Hypothalamus (tissue), 51 donors: Measurements from ENCODE around the gene UBN1.

Source experiments
- DNase-seq, 51 donors: peaks; one replicate each; lab custom pipeline; 2025; lab: John Stamatoyannopoulos, UW

The UBN1 gene

DNA sequence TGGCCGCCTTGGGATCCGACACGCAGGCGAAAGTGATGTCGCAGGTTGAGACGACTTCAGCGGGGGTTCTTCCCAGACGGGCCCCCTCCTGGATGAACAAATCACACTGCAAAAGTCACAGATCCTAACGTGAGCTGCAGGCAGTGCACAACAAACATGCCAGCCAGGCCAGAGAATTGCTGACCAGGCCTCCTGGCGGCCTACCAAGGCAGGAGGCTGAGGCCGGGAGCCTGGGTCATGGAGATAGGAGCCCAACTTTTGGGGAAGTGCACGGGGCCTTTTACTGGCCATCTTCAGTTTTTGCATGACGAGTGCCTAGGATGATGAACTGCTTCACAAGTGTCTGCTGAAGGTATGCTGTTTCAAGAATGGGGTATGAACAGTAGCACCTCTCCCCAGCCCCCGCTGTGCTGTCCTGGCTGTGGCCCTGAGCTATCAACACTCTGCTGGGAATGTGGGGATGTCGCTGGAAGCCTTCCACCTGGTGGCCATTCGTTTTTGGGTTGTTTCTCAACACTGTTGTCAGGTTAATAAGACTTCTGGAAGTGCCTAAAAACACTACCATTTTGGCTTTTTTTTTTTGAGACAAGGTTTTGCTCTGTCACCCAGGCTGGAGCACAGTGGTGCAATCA is 32.6 kb upstream of the UBN1 start:
- DNase-seq: no peak

DNA sequence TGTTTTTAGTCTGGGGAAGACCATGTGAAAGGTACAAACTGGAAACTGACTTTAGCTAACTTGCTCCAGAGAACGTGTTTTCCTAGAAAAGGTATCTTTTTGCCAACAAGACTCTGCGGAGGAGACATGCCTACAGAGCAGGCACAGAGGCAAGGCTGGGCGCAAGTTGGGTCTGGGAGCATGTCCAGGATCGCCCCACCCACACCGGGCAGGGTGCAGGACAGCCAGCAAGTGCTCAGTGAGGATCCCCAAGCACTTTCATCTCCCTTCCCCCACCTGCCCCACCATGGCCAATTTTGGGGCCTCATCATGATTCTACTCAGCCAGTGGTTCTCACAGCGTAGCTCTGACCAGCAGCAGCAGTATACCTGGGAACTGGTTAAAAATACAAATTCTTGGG is 26.6 kb upstream of the UBN1 start:
- no peak for DNase-seq

DNA sequence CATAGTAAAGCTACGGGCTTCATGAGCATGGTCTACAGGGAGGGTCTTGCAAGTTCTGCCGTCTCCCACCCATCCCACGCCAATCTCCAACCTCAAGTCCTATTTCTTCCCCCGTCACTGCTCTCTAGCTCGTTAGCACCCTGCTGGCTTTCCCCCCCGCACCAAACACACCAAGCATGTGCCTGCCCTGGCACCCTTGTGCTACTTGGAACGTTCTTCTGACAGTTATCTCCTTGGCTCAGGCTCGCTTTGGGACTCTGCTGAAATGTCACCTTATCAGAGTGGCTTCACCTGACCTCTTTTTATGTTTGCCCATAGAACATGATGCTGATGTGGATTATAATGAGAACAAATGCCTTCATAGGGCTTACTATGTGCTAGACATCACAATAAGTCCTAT is 22.1 kb upstream of the UBN1 start:
- no peak for DNase-seq

DNA sequence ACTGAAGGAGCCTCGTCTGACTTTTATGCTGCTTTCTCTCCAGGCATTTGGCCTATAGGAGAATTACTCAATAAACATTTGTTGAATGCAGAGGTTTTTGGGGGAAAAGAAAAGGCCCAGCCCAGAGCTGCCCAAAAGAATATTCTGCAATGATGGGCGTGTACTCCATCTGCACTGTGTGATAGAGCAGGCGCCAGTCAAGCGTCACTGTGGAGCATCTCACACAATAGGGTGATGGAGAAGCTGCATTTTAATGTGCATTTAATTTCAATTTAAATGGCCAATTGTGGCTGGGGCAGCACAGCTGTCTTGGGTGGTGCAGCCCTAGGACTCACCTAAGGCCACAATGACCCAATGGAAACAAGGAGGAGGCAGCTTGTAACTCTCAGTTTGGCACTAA is 20.8 kb upstream of the UBN1 start:
- DNase-seq: no peak

DNA sequence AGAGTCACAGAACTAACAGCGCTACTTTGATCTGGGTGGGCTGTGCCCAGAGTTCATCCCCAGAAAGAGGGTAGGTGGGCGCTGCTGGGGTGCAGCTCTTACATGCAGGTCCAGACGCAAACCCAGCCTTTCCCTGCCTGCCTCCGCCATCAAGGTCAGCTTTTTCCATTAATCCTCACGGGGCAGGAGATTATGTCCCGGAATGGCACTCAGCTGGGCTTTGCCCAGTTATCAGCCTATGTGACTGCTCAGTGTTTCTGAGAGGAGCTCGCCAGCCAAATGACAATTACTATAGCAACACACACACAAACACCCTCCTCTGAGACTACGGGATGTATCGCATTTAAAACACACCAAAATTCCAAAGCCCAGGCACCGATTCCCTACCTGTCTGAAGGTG is 20.3 kb upstream of the UBN1 start:
- DNase-seq: no peak

DNA sequence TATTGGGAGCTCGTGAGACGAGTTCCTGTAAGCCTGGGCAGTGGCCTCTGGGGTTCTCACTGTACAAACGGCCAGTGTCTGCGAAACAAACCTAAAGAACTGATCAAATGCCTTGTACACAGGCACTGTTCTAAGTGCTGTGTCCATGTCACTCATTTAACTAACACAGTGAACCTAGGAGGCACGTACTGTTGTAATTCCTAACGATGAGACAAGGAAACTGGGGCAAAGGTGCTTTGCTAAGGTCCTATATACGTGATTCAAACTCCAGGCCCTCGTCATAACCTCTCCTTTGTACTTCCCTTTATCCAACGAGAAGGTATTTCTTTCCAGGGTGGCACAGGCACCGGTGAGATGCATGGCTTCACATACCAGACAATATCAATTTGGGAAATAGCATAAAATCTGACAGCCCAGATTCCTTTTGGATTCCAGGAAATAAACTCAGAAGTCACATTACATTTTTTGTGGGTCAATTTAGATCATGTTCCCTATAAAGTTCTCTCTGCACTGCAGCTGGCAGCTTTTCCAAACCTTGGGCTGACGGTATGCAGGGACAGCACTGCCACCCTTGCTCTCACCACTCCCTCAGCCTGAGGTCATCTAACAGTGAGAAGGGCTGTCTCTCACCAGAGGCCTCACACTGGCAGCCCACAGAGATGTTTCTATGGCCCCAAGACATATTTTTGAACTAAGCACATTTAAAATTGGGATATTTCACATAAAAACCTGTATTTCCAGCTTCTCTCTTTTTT is 18.5 kb upstream of the UBN1 start:
- DNase-seq: no peak

DNA sequence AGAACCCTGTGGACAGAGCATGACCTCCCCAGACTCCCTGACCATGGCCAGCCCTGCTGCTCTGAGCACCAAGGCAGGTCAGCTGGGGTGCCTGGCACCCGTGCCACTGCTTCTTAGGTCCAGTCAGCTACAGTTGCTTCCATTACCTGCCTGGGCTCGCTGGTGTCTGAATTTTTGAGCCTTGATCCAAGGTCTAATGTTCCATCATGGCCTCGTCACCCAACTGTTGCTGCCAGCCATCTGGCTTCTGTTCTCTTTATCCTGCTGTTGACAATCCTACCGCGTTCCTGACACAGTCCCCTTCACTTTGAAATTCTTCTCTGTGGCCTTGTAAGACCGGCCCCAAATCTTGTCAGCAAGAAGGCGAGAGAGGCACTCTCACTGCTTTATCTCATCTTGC is 16.9 kb upstream of the UBN1 start:
- no peak for DNase-seq

DNA sequence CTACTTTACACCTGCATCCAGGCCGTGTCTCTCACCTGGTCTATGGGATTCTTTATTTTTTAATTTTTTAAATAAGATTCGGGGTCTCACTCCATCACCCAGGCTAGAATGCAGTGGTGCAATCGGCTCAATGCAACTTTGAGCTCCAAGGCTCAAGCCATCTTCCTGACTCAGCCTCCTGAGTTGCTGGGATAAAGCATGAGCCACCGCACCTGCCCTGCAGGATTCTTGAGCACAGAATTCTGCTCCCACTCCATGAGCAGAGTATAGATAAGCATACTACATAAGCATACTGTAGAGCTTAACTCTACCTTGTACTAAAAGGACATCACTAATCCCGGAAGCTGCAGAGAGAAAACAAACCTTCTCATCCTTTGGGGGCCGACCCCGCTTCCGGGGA is 15.7 kb upstream of the UBN1 start:
- DNase-seq: no peak

DNA sequence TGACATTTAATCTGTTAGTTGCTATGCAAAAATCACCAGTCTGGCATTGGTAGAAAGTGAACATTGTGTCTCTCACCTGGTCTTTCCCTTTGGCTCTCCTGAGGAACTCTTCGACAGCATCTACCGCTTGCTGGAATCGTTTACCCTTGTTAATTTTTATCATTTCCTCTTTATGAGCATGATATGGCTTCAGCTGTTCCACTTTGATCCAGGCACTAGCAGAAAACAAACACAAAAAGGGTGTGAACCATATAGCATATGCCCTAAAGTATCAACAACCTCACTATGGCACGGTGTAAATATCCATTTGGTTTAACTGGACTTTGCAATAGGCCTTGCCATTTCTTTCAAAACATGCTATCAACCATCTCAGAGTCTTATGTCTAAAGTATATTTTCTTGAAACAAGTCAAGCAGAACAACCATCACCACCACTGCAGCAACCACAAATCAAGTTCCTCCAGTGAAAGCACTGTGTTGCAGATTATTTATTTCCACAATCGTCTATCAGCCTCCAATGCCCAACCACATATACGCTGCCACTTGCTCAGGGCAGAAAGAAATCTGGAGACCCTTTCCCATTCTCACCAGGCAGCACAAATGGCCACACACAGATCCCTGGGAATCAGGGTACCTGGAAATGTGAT is 14.5 kb upstream of the UBN1 start:
- no peak for DNase-seq

DNA sequence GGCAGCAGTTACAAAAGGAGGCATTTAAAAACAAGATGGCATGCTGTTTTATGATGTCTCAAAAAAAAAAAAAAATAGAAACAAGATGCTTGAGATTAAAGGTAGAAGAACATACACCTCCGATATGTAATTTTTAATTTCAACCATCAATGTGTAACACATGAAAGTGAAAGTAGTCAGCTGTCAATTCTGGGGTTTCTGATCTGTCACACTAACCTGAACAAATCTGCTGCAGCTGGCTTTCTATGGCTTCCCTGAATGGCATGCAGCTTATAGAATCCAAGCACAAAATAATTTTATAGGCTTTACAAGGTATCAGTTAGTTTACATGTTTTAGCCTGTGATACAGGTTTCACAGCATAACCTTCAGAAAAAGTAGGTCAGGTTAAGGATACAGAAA is 13.7 kb upstream of the UBN1 start:
- no peak for DNase-seq

DNA sequence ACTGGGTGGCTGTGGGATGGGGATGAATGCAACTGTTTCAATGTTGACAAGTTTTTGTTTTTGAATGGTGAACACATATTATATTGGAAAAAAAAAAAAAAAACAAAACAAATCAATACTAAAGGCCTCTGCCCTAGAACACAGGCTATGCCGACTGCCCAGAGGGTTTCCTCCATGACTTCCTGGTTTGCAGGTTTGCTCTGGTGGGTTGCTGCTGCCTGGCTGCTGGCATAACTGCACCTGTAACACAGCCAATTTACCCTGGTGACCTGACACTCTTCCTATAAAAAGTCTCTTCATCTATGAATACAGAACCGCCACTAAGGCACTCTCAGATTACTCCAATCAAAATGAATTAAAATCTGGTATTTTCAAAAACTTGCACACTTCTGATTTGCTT is 10.6 kb upstream of the UBN1 start:
- DNase-seq: no peak

DNA sequence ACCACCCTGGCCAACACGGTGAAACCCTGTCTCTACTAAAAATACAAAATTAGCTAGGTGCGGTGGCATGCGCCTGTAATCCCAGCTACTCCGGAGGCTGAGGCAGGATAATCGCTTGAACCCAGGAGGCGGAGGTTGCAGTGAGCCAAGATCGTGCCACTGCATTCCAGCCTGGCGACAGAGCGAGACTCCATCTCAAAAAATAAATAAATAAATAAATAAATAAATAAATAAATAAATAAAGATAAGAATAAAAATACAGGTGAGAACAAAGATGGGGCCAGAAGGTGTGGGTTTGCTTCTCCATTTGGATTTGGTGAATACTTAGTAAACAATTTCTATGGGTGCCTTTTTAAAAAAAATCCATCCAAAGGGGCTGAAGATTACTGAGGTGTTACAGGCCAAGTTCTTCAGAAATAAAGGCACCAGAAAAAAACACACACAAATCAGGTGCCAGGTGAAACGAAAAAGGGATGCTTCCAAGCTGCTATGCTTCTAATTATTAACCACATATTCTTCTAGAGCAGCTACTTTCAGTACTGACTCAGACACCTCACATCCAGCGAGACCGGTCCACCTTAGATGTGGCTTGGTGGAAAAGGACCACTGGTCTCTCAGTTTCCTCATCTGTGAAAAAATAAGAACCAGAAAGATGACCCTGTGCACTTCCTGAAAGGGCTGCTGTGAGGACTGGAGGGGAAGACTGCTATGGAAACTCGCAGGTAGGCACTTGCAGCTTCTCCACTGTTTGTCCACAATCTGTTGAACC is 9.4 kb upstream of the UBN1 start:
- DNase-seq: no peak

DNA sequence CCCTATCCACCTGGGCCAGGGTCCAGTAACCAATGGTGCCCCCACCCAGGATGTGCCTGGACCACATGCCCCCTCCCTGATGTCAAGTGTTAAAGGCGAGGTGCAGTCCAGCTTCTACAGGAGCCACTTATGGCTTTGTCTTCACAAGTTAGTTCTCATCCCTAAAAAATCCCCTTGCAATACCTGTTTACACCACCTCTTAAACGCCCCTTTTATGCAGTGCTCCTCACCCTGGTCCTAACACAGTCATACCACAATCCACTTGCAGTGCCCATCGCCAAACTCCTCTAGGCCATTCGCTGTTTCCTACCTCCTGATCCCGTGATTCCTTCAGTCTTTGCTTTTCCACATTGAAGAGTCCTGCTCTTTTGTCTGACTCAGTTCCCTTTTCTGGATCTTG is 7.3 kb upstream of the UBN1 start:
- DNase-seq: no peak

DNA sequence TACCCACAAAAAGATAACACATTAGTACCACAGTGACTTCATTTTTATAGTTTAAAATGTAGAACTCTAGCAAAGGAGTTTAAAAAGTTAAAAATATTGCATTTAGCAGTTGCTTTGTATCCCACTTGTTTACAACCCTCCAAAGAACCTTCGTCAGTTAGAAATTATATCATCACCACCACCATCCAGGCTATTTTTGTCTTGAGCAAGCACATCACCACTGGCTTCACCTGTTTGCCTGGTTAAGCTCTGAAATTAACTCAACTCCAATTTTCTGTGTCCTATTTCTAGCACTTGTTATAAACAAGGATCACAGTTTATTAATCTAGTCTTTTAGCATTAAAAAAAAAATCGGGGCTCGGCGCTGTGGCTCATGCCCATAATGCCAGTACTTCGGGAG is 6.3 kb upstream of the UBN1 start:
- no peak for DNase-seq

DNA sequence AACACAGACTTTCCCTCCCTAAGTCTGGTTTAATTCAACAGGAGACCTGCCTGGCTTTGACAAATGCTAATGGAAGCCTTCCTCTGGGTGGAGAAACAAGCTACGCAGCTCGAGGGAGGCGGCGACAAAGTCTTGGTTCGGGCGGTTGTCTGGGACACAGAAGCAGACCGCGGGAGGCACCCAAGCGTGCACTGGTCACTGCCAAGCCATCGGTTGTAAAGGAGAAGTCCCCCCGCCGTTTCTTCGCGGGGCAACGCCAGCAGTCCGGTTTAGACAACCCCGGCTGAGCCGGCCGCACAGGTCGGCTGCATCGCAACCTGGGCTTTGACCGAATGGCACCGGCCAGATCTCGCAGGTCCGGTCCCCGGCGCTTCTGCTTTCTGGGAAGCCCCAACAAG is 779 bp upstream of the UBN1 start:
- DNase-seq: peak in 32 of 51 donors; percentile 15 to 68 (median 42)

DNA sequence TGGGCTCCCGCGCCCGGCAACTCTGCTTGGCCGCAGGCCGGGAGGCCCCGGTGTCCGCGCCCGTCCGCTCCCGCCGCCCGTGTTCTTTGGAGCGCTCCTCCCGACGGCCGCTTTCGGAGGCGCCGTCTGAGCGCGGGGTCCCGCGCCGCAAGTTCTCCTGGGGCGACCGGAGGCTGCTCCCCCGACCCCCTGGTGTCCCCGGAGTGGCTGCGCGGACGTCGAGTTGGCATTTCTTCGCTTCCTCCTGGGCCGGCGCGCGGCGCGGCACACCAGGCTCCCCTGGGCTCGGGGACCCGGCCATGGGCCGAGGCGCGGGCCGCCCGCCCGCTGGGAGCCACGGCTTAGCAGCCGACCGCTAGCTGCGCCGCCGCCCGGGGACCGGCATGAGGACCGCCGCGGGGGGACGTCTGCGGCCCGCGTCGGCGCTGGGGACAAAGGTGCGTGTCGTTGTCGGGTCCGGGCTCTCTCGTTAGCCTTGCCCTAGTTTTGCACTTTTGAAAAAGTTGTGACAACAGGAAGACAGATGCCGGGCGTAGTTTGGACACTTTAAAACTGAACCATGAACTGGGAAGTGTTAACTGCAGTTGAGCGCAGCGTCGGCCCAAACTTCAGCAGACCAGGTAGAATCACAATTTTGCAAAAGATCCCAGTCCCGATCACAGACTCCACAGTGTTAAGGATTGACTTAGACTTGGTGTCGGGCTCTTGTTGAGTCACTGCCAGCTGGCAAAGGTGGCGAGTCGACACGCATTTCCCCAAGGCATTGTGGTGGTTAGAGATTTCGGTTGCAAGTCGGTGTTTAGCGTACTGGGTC is 700 bp downstream of the UBN1 start:
- peak in 22 of 51 donors; percentile 3 to 54 (median 20) for DNase-seq

DNA sequence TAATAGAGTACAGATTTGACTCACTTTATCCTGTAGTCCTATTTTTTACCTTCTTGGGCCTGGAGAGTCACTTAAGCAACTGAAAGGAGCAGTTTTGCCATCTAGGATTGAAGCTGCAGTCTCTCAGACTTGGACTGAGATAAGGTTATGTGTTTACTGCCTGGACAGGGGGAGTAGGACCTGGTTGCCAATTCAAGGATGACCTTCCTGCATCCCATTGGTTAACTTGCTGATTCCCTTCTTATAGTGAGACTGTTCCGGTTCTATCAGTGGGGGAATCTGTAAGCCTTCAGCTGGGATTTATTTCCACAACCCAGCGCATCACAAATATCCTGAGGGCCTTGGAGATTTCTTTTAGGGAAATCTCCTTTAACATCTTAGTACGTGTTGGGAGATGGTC is 2.9 kb downstream of the UBN1 start:
- no peak for DNase-seq

DNA sequence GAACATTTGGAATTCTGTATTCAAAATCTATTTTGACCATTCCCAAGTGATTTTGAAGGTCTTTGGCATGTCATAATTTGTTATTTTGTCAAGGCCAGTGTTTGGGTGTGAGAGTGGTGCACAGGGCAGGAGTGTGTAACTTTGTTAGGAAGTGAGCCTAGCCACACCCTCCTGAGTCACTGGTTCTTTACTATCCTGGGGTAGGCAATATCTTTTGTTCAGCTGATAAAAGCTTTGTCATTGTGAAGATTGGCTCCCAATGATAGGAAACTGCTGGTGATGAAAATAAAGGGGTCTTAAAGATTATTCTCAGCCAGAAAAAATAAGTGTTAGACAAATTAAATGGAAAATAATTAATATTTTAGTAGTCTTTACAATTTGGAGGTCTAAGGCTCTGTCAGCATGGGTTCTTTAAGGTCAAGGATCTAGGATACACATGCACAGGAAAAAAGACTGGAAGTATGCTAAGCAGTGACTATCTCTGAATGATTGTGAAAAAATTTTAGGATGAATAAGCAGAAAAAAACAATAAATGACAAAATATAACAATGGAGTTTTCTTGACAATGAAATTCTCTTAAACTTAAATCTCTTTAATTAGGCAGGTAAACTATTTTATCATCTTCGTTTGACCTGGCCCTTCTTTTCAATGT is 5.1 kb downstream of the UBN1 start:
- DNase-seq: no peak

DNA sequence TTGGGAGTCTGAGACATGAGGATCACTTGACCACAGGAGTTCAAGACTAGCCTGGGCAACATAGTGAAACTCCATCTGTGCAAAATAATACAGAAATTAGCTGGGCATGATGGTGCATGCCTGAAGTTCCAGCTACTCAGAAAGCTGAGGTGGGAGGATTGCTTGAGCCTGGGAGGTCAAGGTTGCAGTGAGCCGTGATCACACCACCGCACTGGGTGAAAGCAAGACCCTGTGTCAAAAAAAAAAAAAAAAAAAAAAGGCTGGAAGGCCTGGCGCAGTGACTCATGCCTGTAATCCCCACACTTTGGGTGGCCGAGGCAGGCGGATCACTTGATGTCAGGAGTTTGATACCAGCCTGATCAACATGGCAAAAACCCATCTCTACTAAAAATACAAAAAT is 8.1 kb downstream of the UBN1 start:
- no peak for DNase-seq

DNA sequence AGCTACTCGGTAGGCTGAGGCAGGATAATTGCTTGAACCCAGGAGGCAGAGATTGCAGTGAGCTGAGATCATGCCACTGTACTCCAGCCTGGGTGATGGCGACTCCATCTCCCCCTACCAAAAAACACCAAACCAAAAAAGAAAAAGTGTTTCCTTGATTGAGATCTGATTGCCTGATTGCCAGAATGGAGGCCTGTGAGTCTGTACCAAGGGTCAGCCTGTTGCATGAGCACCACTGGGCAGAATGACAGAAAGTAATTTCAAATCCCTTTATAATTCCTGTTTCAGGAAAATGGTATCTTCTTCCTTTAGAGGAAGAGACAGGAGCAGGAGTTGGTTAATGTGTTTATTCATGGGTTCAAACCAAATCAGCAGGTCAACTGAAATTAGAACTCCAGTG is 8.5 kb downstream of the UBN1 start:
- DNase-seq: no peak
